Anterior cingulate cortex (tissue), 58 donors: Measurements from ENCODE around the gene OLIG3.

Experiments
- DNase-seq, 58 donors: peaks; one replicate each; lab custom pipeline; 2025; lab: John Stamatoyannopoulos, UW

The OLIG3 gene

DNA sequence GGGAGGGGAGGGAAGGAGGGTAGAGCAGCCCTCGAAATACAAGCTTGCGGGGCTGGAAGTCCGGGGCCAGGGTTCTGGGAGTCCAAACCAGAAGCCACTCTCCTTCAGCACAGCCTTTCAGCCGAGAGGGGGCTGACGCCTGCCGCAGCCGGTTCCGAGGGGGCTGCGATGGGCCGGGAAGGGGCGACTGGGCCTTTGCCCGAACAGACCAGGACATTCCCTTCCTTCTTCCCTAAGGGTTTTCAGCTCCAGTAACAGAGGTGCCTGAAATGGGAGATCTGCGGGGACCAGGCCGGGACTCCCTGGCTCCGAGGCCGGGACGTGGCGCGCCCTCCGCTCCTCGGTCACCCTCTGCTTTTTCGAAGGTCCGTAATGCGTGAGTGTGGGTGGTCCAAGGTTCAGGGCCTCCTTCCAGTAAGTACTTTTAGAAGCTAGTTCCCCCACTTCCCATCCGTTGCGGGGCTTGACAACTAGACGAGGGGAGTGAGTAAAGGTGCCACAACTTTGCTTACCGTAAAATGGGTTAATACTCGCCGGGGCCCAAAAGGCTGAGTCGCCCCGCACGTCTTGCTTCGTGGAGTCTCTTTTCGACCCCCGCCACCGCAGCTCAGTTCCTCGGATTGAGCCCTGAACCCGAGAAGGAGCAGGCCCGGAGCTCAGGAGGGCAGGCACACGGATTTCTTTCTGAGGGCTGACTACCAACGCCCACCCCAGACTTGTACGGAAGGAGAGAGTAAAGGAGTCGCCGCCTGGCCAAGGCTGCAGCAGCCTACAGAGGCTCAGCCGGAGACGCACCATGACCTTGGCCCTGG is 2.9 kb upstream of the OLIG3 start:
- DNase-seq, result no peak

DNA sequence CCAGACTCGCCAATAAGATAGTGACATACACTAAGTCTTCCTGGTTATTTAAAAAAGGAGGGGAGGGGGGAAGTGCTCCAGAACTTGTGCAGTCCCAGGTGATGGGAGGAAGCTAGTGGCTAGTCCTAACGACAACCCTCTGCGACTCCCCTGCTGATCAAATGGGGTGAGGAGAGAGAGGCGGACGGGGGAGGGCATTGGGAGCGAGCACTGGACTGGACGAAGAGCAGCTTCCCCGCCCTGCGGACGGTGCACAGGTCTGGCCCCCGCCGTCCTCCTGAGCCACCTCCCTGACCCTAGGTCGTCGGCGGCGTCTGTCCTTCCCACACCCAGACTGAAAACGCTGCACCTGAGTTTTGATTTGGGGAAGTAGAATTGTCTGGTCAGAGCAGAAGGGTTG is 2.2 kb upstream of the OLIG3 start:
- no peak for DNase-seq

DNA sequence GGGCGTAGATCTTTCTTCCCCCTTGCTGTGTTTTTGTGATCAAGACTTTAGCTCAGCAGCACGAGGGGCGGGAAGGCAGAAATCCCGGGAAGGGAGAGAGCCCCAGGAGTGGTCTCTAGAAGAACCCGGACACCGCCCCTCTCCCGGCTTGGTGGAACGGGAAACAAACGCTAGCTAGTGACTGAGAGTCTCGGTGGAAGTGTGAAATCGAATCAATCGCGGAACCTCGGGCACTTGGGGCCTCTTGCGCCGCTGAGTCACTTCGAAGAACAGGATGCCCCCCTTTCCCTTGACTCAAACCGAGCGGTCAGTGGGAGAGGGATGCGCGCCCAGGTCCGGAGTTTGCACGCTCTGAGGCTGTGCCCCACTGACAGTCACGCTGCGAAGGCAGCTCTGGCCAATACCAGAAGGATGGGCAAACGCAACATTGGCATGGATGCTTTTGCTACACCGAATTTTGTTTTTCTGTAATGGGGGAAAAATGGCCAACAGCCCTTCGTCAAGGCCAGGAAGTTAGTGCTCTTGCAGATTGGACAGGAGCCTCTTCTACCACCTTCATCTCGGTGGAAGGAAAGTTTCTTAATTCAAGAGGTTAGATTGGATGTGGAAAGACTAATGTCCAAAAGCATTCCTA is 1.6 kb upstream of the OLIG3 start:
- no peak for DNase-seq

DNA sequence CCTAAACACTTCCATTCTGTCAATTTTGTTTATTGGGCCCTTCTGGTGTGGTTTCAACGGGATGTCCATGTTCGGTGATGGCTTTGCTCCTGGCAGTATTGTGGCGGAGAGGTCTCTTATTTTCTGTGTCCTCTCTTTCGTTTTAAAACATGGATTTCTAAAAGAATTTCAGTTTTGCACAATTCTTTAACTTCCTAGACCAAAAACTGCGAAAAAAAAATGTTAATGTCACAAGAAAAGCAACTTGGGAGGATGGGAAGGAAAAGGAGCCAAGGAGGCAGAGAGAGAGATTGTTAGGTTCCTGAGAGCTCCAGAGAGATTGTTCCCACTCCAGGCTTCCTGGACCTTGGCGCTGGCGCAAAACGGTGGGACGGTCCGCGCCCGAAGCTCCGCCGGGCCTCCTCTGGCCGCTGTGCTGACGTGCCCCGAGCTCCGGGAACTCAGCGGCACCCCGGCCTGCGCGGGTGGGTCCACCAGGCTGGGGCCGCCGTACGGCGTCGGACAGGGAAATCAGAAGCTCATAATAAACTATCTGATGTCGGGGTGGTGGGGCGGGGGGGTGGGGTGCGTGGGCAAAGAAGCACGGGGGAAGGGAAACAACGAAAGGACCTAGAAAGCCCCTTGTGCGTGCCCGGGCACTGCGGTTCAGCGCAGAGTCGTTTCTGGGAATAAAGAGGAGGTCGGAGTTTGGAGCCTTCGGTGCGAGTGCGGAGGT is 951 bp upstream of the OLIG3 start:
- DNase-seq, result no peak

GRCh38 chr6:137493218-137494038 is 766 bp downstream of the OLIG3 start:
- DNase-seq, result no peak

GRCh38 chr6:137492289-137493217 is 1.6 kb downstream of the OLIG3 start:
- DNase-seq, result no peak

DNA sequence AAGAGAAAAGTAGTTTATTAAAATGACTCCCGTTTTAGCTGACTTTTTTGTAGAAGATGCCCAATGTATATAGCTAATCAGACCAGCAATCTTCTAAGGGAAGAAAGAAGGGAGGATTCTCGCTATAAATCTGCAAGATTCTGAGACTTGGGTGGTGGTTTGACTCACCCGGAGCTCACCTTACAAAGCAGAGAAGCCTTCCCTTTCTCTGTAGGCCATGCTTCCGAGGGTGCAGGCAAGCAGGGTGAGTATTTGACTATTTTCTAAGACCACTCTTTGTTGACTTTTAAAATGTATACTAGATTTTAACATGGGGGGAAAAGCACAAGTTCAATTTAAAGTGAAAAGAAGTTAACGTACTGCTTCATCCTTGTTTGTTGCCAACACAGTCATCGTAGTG is 2.7 kb downstream of the OLIG3 start:
- DNase-seq, result no peak

GRCh38 chr6:137490961-137491360 is 3.2 kb downstream of the OLIG3 start:
- DNase-seq, result no peak

GRCh38 chr6:137490006-137490905 is 3.9 kb downstream of the OLIG3 start:
- DNase-seq, result no peak

DNA sequence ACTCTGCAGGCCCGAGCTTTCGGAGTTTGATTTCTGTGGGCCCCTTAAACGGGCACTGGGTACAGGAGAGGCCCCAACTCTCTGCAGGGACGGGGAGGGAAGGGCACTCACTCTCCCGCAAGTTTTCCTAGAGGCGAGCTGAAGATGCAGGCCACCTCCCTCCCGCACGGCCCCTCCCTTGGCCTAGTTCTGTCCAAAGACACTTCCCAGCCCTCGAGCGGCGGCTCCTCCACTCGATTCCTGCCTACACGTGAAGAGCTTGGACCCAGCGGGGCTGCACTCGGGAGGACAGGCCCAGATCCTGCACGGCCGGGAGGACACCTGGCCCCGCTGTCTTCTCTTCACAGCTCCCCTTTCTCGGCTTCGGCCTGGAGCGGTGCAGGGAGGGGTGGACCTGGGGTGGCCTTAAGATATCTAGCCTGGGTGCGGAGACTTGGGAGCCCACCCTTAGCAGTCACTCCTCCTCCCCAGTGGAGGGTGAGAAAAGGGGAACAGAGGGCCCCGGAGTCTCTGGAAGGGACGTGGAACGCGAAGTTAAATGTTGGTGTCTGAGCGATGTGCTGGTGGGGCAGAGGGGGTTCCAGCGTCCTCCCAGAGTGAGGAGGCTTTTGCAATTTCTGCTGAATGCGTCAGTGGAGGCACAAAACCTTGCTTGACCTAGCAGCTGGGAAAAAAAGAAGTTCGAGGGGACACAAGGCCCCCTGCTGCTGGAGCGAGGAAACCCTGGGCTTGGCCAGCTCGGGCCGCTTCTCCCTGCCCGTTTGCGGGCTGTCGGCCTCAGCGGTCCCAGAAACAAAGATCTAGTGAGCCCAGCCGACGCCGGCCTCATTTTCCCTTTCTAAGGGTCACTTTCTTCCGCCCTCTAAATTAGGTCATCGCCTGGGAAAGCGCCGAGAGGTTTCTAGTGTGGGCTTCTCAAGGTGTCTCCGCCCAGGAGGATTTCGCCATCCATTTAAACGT is 4.9 kb downstream of the OLIG3 start:
- no peak for DNase-seq

DNA sequence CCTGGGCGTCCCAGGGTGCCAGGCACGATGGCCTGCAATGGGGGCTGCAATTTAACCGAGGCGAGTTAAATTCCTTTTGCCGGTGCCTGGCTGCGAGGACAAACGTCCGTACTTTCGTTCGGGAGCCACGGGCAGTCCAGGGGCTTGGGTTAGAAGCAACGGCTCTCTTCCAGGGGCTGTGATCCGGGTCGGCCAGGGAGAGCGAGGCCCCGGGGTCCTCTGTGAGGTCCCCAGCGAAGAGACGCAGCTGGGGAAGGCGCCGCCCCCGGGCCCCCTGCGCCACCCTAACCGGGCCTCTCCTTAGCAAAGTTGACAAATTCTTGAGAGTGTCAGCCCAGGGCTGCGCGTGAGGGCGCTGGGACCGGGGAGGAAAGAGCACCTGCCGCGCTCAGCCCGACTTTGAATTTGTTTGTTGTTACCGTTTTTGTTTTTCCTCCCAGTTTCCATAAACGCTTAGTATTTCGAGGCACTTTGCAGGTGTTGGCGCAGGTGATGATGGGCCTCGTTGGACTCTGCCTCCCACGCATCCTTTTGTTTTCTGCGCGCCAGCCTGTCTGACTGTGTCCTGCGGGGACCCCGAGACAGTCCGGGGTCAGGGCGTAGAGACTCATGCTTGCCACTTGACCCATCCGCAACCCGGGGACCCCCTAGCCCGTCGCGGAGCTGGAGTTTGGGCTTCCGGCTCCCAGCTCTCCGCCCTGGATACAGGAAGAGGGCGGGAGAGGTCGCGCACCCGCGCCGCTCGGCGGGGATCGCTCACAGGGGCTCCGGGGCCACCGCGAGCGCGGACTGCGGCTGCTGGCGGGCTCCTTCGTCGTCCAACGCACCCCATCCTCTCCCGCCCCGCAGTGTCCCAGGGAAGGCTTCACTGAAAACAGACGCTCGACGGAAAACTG is 5.8 kb downstream of the OLIG3 start:
- DNase-seq, result no peak

DNA sequence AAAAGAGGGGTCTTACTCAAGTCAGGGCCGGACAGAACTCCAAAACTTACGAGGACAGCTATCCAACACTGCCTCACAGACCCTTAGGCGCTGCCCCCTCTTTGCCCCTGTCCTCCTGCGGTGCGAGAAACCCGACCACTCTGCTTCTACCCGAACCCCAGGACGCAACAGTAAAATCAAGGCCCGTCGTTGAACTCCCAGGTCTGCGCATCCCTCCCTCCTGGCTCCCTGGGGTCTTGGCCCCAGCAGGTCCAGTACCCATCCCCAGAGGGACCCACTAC is 6.4 kb downstream of the OLIG3 start:
- DNase-seq, result no peak

DNA sequence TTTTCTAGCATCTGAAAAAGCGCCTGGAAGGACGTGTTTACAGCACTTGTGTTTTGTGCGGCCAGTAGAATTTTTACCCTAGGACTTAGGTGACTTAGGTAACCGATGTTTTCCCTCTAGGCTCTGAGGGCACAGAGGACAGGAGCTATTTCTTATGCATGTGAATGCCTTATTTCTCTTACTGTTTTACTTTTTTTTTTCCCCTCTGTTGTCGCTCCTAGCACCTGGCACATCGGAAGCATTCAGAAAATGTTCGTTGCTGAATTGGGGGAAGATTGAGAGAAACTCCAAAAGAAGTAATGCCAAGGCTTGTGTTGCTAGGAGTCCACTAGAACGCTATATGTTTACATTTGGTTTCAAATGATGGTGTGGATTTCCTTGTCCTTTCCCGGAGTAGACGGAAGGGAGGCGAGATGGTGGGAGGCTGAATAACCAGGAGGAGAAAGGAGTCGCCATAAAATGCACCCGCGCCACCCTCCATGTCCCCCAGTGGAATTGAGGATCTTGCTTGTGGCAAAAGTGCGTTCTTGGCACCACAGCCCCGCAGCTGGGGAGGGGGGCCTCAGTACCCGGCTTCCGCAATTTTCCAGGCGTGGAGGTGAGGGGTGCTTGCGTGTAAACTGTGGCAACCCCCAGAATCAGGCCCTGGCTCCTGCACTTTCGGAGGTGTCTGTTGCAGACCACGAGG is 6.9 kb downstream of the OLIG3 start:
- DNase-seq, result no peak

GRCh38 chr6:137486416-137486815 is 7.8 kb downstream of the OLIG3 start:
- no peak for DNase-seq

- DNase-seq, result no peak
Measured at GRCh38 chr6:137480431-137480830, 13.8 kb downstream of the OLIG3 start.

GRCh38 chr6:137475103-137475502 is 19.1 kb downstream of the OLIG3 start:
- DNase-seq, result no peak
